DND-41 (cell line): ENCODE data around the gene POC1B.

Experiments
- ATAC-seq: fragments of 200-7000 bp; cut with Tn5 transposase; 3 replicates; pipeline ENCODE4 v1.9.1; 2021; ENCODE audit warnings: low read depth; ENCODE audit not compliant: insufficient read depth
- DNase-seq: peaks from one replicate; pipeline ENCODE4 v3.0.0-alpha.2; 2020
- H2AFZ ChIP-seq: 2 replicates; pipeline ENCODE4 v1.6.0; 2012; ENCODE audit warnings: low read depth, low read length
- H3K27ac ChIP-seq: 2 replicates; pipeline ENCODE4 v1.5.1; 2012; ENCODE audit warnings: low read length, inconsistent platforms
- H3K27me3 ChIP-seq: fragments of 200-600 bp; sonication (generic); 2 replicates; pipeline ENCODE4 v1.6.0; 2012; ENCODE audit warnings: low read length, mild to moderate bottlenecking, inconsistent platforms; ENCODE audit not compliant: insufficient read depth, poor library complexity
- H3K36me3 ChIP-seq: 2 replicates; pipeline ENCODE4 v1.5.1; 2012; ENCODE audit warnings: low read length, inconsistent platforms; ENCODE audit not compliant: insufficient read depth
- H3K4me1 ChIP-seq: 2 replicates; pipeline ENCODE4 v1.5.1; 2012; ENCODE audit warnings: mild to moderate bottlenecking, low read length; ENCODE audit not compliant: insufficient read depth
- H3K4me2 ChIP-seq: 2 replicates; pipeline ENCODE4 v1.6.0; 2012; ENCODE audit warnings: mild to moderate bottlenecking, moderate library complexity, low read length, inconsistent platforms; ENCODE audit not compliant: insufficient read depth
- H3K4me3 ChIP-seq, 2 experiments: fragments of 200-600 bp in 1 of 2; shearing (Covaris generic) in 1 of 2; 2 replicates each; pipeline ENCODE4 v1.5.1; 2012 to 2016; ENCODE audit warnings: inconsistent platforms in 2 of 2, low read length in 2 of 2, mild to moderate bottlenecking in 2 of 2, low read depth in 1 of 2, moderate library complexity in 1 of 2
- H3K79me2 ChIP-seq: 2 replicates; pipeline ENCODE4 v1.6.0; 2012; ENCODE audit warnings: low read length, inconsistent platforms; ENCODE audit not compliant: insufficient read depth
- H3K9ac ChIP-seq: 2 replicates; pipeline ENCODE4 v1.6.0; 2012; ENCODE audit warnings: low read depth, mild to moderate bottlenecking, inconsistent platforms, low read length, moderate library complexity
- H3K9me3 ChIP-seq: 2 replicates; pipeline ENCODE4 v1.5.1; 2012; ENCODE audit warnings: low read length, moderate library complexity, mild to moderate bottlenecking, inconsistent platforms; ENCODE audit not compliant: insufficient read depth, severe bottlenecking
- H4K20me1 ChIP-seq: 2 replicates; pipeline ENCODE4 v1.6.0; 2012; ENCODE audit warnings: low read length; ENCODE audit not compliant: insufficient read depth
- CTCF ChIP-seq: IDR thresholded peaks from 2 replicates; pipeline ENCODE4 v1.5.1; 2012; ENCODE audit warnings: borderline replicate concordance, low read length, moderate library complexity, mild to moderate bottlenecking; ENCODE audit not compliant: poor library complexity, severe bottlenecking; ENCODE audit errors: extremely low read depth
- EZH2 ChIP-seq: IDR thresholded peaks from 3 replicates; pipeline ENCODE4 v1.6.1; 2012; ENCODE audit warnings: borderline replicate concordance, low read depth, mild to moderate bottlenecking, moderate library complexity, low read length, inconsistent platforms; ENCODE audit not compliant: severe bottlenecking

POC1B gene

GRCh38 chr12:89529738-89530137 lies 3.9 kb upstream of the POC1B start:
- H3K79me2 ChIP-seq = peaks cover 27% of the 10 kb centered on the region
- no peak overlapping the region for H2AFZ ChIP-seq
- peaks cover 6% of the 10 kb centered on the region for H4K20me1 ChIP-seq
- DNase-seq (no peak), ATAC-seq (0 out of 3 replicates have a peak, but pooled peaks have one; percentile 30)
- H3K27me3 ChIP-seq = no peaks in the 10 kb centered on the region
- peaks cover 28% of the 10 kb centered on the region for H3K4me1 ChIP-seq
- H3K9me3 ChIP-seq = no peaks in the 10 kb centered on the region
- no peak overlapping the region for H3K4me3 ChIP-seq
- no peak overlapping the region; the same call in 1 of the 2 replicates for H3K27ac ChIP-seq
- no peak overlapping the region for H3K9ac ChIP-seq
- no peak overlapping the region for H3K4me2 ChIP-seq
- no peaks in the 10 kb centered on the region; the same call in 1 of the 2 replicates for H3K36me3 ChIP-seq
- TF ChIP-seq CTCF (peak; percentile 89), EZH2 (no peak)

GRCh38 chr12:89528434-89528833 lies 2.6 kb upstream of the POC1B start:
- H2AFZ ChIP-seq = no peak overlapping the region
- H3K4me2 ChIP-seq = no peak overlapping the region
- no peak for ATAC-seq

GRCh38 chr12:89525305-89525823 lies 483 bp downstream of the POC1B start:
- ATAC-seq (peak; percentile 13), DNase-seq (peak; percentile 50)
- peak overlapping the region; percentile 88 for H2AFZ ChIP-seq
- peaks cover 30% of the 10 kb centered on the region for H3K36me3 ChIP-seq
- H3K9me3 ChIP-seq = no peaks in the 10 kb centered on the region
- H3K79me2 ChIP-seq = peaks cover 69% of the 10 kb centered on the region
- no peaks in the 10 kb centered on the region for H3K27me3 ChIP-seq
- H3K9ac ChIP-seq = peak overlapping the region; percentile 83
- H4K20me1 ChIP-seq = peaks cover 11% of the 10 kb centered on the region; the same call in 1 of the 2 replicates
- H3K4me2 ChIP-seq = peak overlapping the region; percentile 95
- H3K4me3 ChIP-seq = peak overlapping the region; percentile 44 to 81
- TF ChIP-seq CTCF (no peak), EZH2 (no peak)
- H3K27ac ChIP-seq = peak overlapping the region; percentile 81
- H3K4me1 ChIP-seq = peaks cover 63% of the 10 kb centered on the region

More at GRCh38 chr12:89528434-89528833, 2.6 kb upstream of the POC1B start:
- Histone ChIP-seq H3K4me1 (peaks cover 40% of the 10 kb centered on the region), H4K20me1 (peaks cover 6% of the 10 kb centered on the region; the same call in 1 of the 2 replicates), H3K36me3 (peaks cover 8% of the 10 kb centered on the region), H3K4me3 (no peak overlapping the region), H3K79me2 (peaks cover 40% of the 10 kb centered on the region), H3K9ac (no peak overlapping the region), H3K27me3 (no peaks in the 10 kb centered on the region), H3K9me3 (no peaks in the 10 kb centered on the region), H3K27ac (no peak overlapping the region)
- no peak for TF ChIP-seq CTCF
- TF ChIP-seq EZH2 = no peak
- DNase-seq = no peak
